A549 (cell line): ENCODE data around the gene SMIM8. TPM values are rescaled to one million over a fixed set of nuclear protein-coding genes. Genes with fewer than 3 reads are reported as not detected.

Source experiments
- ATAC-seq, 2 experiments: fragments of 200-7000 bp in 1 of 2; fragments of >200 bp in 1 of 2; cut with Nextera tagmentation in 1 of 2; cut with Tn5 transposase in 1 of 2; 3 replicates each; pipeline versions ENCODE4 v1.8.0 to v1.9.1; 2018 to 2020; ENCODE audit warnings: mild to moderate bottlenecking in 1 of 2, moderate library complexity in 1 of 2
- CTCF ChIA-PET: fragments of 300-600 bp; sonication (Branson Sonifier 250); formaldehyde crosslinking; extraction: SDS; loops from one replicate; lab custom pipeline; 2021; ENCODE audit warnings: antibody characterized with exemption, inconsistent platforms; lab: Yijun Ruan, JAX
- POLR2A ChIA-PET: fragments of 350-600 bp; formaldehyde crosslinking; extraction: SDS; loops from one replicate; lab custom pipeline; 2021; ENCODE audit warnings: antibody characterized with exemption, inconsistent platforms; lab: Yijun Ruan, JAX
- DNase-seq, 2 experiments: peaks; one replicate each; pipeline versions ENCODE4 v3.0.0 to v3.0.0-alpha.2; 2011 to 2016; ENCODE audit warnings: low read depth in 1 of 2, low spot score in 1 of 2
- FAIRE-seq: peaks from 2 replicates; lab custom pipeline; 2011; peaks lifted over from hg19 to GRCh38; lab: Jason Lieb, UNC
- H3K27ac ChIP-seq, 2 experiments: fragments of >200 bp; sonication (Bioruptor Twin); formaldehyde crosslinking; 3 replicates each; pipeline ENCODE4 v1.5.1; 2016 to 2017
- H3K4me1 ChIP-seq: fragments of >200 bp; sonication (Bioruptor Twin); formaldehyde crosslinking; 3 replicates; pipeline ENCODE4 v1.6.1; 2016
- H3K4me2 ChIP-seq: fragments of >200 bp; sonication (Bioruptor Twin); formaldehyde crosslinking; 3 replicates; pipeline ENCODE4 v1.6.1; 2016
- H3K4me3 ChIP-seq: fragments of >200 bp; sonication (Bioruptor Twin); formaldehyde crosslinking; 3 replicates; pipeline ENCODE4 v1.5.1; 2016
- H3K9me3 ChIP-seq: fragments of >200 bp; sonication (Bioruptor Twin); formaldehyde crosslinking; 3 replicates; pipeline ENCODE4 v1.6.1; 2016
- BHLHE40 ChIP-seq: IDR thresholded peaks from 2 replicates; pipeline ENCODE4 v1.6.1; 2012; ENCODE audit warnings: low read depth, low read length, inconsistent platforms
- CBX2 ChIP-seq: fragments of 200-600 bp; sonication (generic); IDR thresholded peaks from 2 replicates; pipeline ENCODE4 v1.6.1; 2016; ENCODE audit warnings: low read depth, mild to moderate bottlenecking, borderline replicate concordance
- CBX8 ChIP-seq: fragments of 200-600 bp; sonication (generic); IDR thresholded peaks from 2 replicates; pipeline ENCODE4 v1.6.1; 2016
- CHD2 ChIP-seq: fragments of 150-350 bp; IDR thresholded peaks from 2 replicates; pipeline ENCODE4 v1.6.1; 2014; ENCODE audit warnings: low read length; ENCODE audit not compliant: partially characterized antibody
- EHF ChIP-seq: fragments of 250-450 bp; sonication (Bioruptor Pico); IDR thresholded peaks from 2 replicates; pipeline ENCODE4 v1.5.0; 2020; ENCODE audit warnings: mild to moderate bottlenecking
- FOSB ChIP-seq: fragments of 250-450 bp; sonication (Bioruptor Pico); IDR thresholded peaks from 2 replicates; pipeline ENCODE4 v1.5.0; 2020; ENCODE audit warnings: mild to moderate bottlenecking, moderate library complexity
- FOSL2 ChIP-seq, 2 experiments: fragments of 450-650 bp in 1 of 2; fragments of >200 bp in 1 of 2; sonication (Bioruptor Twin) in 1 of 2; formaldehyde crosslinking; IDR thresholded peaks; 2 replicates each; pipeline versions ENCODE4 v1.5.0 to v1.6.1; 2016 to 2020; ENCODE audit warnings: mild to moderate bottlenecking in 1 of 2, moderate library complexity in 1 of 2
- FOXS1 ChIP-seq: fragments of 250-450 bp; sonication (Bioruptor Pico); IDR thresholded peaks from 2 replicates; pipeline ENCODE4 v1.5.0; 2020; ENCODE audit warnings: mild to moderate bottlenecking, moderate library complexity
- GATA3 ChIP-seq: IDR thresholded peaks from 2 replicates; pipeline ENCODE4 v1.6.1; 2012; ENCODE audit warnings: borderline replicate concordance
- HES2 ChIP-seq: fragments of >200 bp; sonication (Bioruptor Twin); formaldehyde crosslinking; IDR thresholded peaks from 2 replicates; pipeline ENCODE4 v1.6.1; 2016
- HOXA7 ChIP-seq: fragments of 250-450 bp; sonication (Bioruptor Pico); IDR thresholded peaks from 2 replicates; pipeline ENCODE4 v1.5.0; 2020; ENCODE audit warnings: mild to moderate bottlenecking, moderate library complexity
- HOXB13 ChIP-seq: fragments of 250-450 bp; sonication (Bioruptor Pico); IDR thresholded peaks from 2 replicates; pipeline ENCODE4 v1.5.0; 2020; ENCODE audit warnings: low read depth, mild to moderate bottlenecking, moderate library complexity
- HOXB5 ChIP-seq: fragments of 250-450 bp; sonication (Bioruptor Pico); IDR thresholded peaks from 2 replicates; pipeline ENCODE4 v1.5.0; 2020; ENCODE audit warnings: mild to moderate bottlenecking, moderate library complexity
- JUN ChIP-seq, 2 experiments: fragments of >200 bp; sonication (Bioruptor Twin); formaldehyde crosslinking; IDR thresholded peaks; 2 replicates in 1 of 2; 3 replicates in 1 of 2; pipeline ENCODE4 v1.6.1; 2016 to 2017
- JUNB ChIP-seq: fragments of >200 bp; sonication (Bioruptor Twin); formaldehyde crosslinking; IDR thresholded peaks from 2 replicates; pipeline ENCODE4 v1.6.1; 2016
- KDM5A ChIP-seq: fragments of 200-600 bp; sonication (generic); IDR thresholded peaks from 2 replicates; pipeline ENCODE4 v1.6.1; 2016; ENCODE audit warnings: antibody characterized with exemption, mild to moderate bottlenecking
- MAFK ChIP-seq: fragments of 450-650 bp; IDR thresholded peaks from 2 replicates; pipeline ENCODE4 v1.6.1; 2014; ENCODE audit not compliant: partially characterized antibody
- MAZ ChIP-seq: fragments of 150-350 bp; IDR thresholded peaks from 2 replicates; pipeline ENCODE4 v1.6.1; 2014; ENCODE audit warnings: antibody characterized with exemption, low read depth, low read length, borderline replicate concordance
- MYC ChIP-seq: IDR thresholded peaks from 2 replicates; pipeline ENCODE4 v1.6.1; 2012; ENCODE audit warnings: mild to moderate bottlenecking, inconsistent platforms, low read length, improper control_type of control experiment, borderline replicate concordance
- PBX3 ChIP-seq: IDR thresholded peaks from 2 replicates; pipeline ENCODE4 v1.6.1; 2012
- POLR2AphosphoS2 ChIP-seq: conservative IDR thresholded peaks from 2 replicates; pipeline ENCODE4 v1.6.1; 2012; ENCODE audit warnings: low read length, improper control_type of control experiment, inconsistent platforms
- RFX5 ChIP-seq: fragments of 450-650 bp; IDR thresholded peaks from 2 replicates; pipeline ENCODE4 v1.7.1; 2014; ENCODE audit warnings: antibody characterized with exemption, mild to moderate bottlenecking, moderate library complexity
- SMC3 ChIP-seq: fragments of >200 bp; sonication (Bioruptor Twin); formaldehyde crosslinking; IDR thresholded peaks from 3 replicates; pipeline ENCODE4 v1.6.1; 2018; ENCODE audit warnings: inconsistent platforms
- ZSCAN20 ChIP-seq: fragments of 250-450 bp; sonication (Bioruptor Pico); IDR thresholded peaks from 2 replicates; pipeline ENCODE4 v1.8.0; 2022; ENCODE audit warnings: mild to moderate bottlenecking, moderate library complexity
- WGBS: methylation state at CpG from one replicate; pipeline ENCODE4 v1.1.6; 2017; ENCODE audit errors: missing lambda C conversion rate; 5-methylcytosine and 5-hydroxymethylcytosine counted together
- polyA plus RNA-seq, 4 experiments: library from polyadenylated mRNA; depleted of rRNA in 3 of 4; stranded (reverse); fragments of >200 nt; fragmentation: RNase III in 1 of 4; extraction: RNeasy Plus Mini Kit Qiagen cat#74134 plus additional on column Dnase treatment in 1 of 4; gene quantifications; 2 replicates in 3 of 4; 3 replicates in 1 of 4; pipeline ENCODE4 v1.2.3, GENCODE V29; 2011 to 2017
- TF ChIP-seq, protein P1 (sequence below): fragments of 200-600 bp; sonication (generic); IDR thresholded peaks from 2 replicates; pipeline ENCODE4 v1.6.1; 2016; ENCODE audit warnings: antibody characterized with exemption, mild to moderate bottlenecking, moderate library complexity
- TF ChIP-seq, protein P2 (sequence below): fragments of 150-350 bp; IDR thresholded peaks from 2 replicates; pipeline ENCODE4 v1.6.1; 2014; ENCODE audit warnings: low read depth, mild to moderate bottlenecking, low read length

The SMIM8 gene
- polyA plus RNA-seq, 2 of the 4 experiments (the other 2 are of a cell fraction) = 2.8 to 6.9 TPM

DNA sequence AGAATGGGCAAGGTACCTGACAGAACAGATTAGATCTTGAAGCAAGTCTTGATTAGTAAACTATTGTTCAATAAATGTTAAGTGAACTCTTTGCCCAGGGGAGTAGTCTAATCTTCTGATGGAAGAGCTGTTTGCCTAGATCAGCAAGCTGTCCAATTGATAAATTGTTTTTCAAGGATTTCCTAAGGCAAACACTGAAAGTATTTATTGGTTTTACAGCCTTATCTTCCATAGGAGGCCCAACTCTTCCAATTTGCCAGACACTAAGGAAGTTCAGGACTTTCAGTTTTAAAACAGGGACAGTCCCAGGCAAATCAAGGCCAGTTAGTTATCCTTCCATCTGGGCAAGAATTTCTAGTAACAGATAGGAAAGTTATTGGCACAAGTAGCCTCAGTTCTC is 20.4 kb downstream of the SMIM8 start:
- ChIA-PET POLR2A (no interaction called here), CTCF (interaction anchor here (1.5 to 1.7 kb wide), 2 partner anchors 20 to 21 kb away, joined by 4 to 6 read pairs; no protein-coding TSS in a partner anchor)
- no peaks in the 10 kb centered on the region for H3K4me1 ChIP-seq
- DNase-seq (no peak), FAIRE-seq (no peak), ATAC-seq (no peak)
- no peak overlapping the region for H3K4me3 ChIP-seq
- no peaks in the 10 kb centered on the region for H3K9me3 ChIP-seq
- H3K27ac ChIP-seq = no peak overlapping the region
- H3K4me2 ChIP-seq = no peak overlapping the region
- TF ChIP-seq ZSCAN20 (no peak), GATA3 (no peak), MAFK (no peak), FOXS1 (CRISPR knock-in tag) (no peak), HES2 (no peak), HOXB13 (CRISPR knock-in tag) (no peak), JUN (IDR thresholded peaks at IDR 0.05) (no peak), MAZ (no peak), CBX2 (no peak), HOXA7 (CRISPR knock-in tag) (no peak), CBX8 (no peak), PBX3 (no peak), BHLHE40 (no peak)
- TF ChIP-seq, protein P1, sequence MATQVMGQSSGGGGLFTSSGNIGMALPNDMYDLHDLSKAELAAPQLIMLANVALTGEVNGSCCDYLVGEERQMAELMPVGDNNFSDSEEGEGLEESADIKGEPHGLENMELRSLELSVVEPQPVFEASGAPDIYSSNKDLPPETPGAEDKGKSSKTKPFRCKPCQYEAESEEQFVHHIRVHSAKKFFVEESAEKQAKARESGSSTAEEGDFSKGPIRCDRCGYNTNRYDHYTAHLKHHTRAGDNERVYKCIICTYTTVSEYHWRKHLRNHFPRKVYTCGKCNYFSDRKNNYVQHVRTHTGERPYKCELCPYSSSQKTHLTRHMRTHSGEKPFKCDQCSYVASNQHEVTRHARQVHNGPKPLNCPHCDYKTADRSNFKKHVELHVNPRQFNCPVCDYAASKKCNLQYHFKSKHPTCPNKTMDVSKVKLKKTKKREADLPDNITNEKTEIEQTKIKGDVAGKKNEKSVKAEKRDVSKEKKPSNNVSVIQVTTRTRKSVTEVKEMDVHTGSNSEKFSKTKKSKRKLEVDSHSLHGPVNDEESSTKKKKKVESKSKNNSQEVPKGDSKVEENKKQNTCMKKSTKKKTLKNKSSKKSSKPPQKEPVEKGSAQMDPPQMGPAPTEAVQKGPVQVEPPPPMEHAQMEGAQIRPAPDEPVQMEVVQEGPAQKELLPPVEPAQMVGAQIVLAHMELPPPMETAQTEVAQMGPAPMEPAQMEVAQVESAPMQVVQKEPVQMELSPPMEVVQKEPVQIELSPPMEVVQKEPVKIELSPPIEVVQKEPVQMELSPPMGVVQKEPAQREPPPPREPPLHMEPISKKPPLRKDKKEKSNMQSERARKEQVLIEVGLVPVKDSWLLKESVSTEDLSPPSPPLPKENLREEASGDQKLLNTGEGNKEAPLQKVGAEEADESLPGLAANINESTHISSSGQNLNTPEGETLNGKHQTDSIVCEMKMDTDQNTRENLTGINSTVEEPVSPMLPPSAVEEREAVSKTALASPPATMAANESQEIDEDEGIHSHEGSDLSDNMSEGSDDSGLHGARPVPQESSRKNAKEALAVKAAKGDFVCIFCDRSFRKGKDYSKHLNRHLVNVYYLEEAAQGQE = no peak

DNA sequence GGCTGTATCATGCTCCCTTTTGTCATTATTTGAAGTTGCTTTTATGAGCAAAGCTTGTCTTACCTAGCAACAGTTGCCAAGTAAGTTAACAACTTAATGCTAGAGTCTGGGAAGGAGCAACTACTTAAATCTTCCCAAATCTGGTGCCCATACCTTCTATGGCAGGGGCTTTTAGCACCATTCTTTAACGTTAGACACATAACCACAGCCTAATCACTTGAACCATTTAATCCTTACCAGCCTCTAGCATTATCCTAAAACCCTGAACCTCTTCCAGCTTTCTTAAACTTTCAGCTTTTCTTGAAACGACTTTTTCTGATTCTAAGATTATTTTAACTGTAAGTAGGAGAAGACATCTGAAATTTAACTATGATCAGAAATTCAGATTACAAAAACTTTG is 22.3 kb downstream of the SMIM8 start, which contains the start of gene C6orf163:
Gene C6orf163 (plus strand): TSS at position 83 of the 400 bp plus-strand sequence. CDS start 287 bp downstream, at position 370.
- FAIRE-seq (no peak), DNase-seq (no peak), ATAC-seq (no peak)
- H3K4me3 ChIP-seq = no peak within 1 kb of the TSS
- TF ChIP-seq, protein P2, sequence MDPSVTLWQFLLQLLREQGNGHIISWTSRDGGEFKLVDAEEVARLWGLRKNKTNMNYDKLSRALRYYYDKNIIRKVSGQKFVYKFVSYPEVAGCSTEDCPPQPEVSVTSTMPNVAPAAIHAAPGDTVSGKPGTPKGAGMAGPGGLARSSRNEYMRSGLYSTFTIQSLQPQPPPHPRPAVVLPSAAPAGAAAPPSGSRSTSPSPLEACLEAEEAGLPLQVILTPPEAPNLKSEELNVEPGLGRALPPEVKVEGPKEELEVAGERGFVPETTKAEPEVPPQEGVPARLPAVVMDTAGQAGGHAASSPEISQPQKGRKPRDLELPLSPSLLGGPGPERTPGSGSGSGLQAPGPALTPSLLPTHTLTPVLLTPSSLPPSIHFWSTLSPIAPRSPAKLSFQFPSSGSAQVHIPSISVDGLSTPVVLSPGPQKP = no peak
- TF ChIP-seq JUNB = no peak
- TF ChIP-seq JUN (IDR thresholded peaks at IDR 0.05) = no peak
- no peak for TF ChIP-seq SMC3
- no peak for TF ChIP-seq CBX8
- no peak for TF ChIP-seq POLR2AphosphoS2
- no peak for TF ChIP-seq KDM5A
- TF ChIP-seq HOXB5 (CRISPR knock-in tag) = no peak
- no peak for TF ChIP-seq FOSL2 (IDR thresholded peaks at IDR 0.05)
- no peak for TF ChIP-seq FOSL2 (CRISPR knock-in tag; IDR thresholded peaks at IDR 0.05)
- TF ChIP-seq FOSB = no peak
- no peak for TF ChIP-seq CHD2
- no peak for TF ChIP-seq MYC
- TF ChIP-seq EHF (CRISPR knock-in tag) = no peak
- TF ChIP-seq RFX5 = no peak
- CTCF ChIA-PET = no interaction called here
- no peaks in the 10 kb centered on the region for H3K4me1 ChIP-seq
- no peak within 1 kb of the TSS for H3K27ac ChIP-seq
- no peaks in the 10 kb centered on the region for H3K9me3 ChIP-seq
- H3K4me2 ChIP-seq = no peak within 1 kb of the TSS
- 67% methylated on average over 2 of the region's 2 CpGs for WGBS
- POLR2A ChIA-PET = no interaction called here
